ENCODE data around the gene REXO1.

GRCh38 chr19:1860821-1861598 is 12.7 kb upstream of the REXO1 start:
- TF ChIP-seq POLR2AphosphoS5 (IDR thresholded peaks at IDR 0.05) (no peak), CTCF (IDR thresholded peaks at IDR 0.05) (no peak)
